ENCODE data around the gene ABCG2.

DNA sequence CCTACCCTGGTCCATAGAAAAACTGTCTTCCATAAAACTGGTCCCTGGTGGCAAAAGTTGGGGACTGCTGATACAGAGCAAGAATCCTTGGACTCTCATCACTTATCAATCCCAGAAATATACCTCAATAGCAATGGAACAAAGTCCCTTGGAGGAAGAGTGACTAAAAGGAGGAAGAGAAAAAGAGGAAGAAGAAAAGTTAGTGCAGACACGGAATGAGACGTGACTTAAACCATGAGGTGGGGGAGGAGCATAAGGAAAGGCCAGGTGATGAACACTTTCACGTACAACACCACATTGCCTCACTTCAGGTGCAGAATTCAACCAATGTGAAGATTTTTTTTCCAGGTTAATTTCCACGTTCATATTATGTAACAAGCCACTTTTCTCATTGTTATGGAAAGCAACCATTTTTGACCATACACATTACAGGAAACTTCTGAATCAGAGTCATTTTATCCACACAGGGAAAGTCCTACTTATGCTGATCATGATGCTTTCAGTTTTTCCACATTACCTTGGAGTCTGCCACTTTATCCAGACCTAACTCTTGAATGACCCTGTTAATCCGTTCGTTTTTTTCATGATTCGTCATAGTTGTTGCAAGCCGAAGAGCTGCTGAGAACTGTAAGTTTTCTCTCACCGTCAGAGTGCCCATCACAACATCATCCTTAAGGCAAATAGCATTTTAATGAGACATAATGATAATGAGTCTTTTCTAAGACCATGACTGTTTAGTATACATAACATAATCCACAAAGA lies 27.7 kb downstream of the ABCG2 start:
- TF ChIP-seq GABPA (IDR thresholded peaks at IDR 0.05; ENCODE audit: low read depth) (no peak), CTCF (IDR thresholded peaks at IDR 0.05) (no peak), CHD2 (IDR thresholded peaks at IDR 0.05; ENCODE audit: low read length, partially characterized antibody) (no peak), POLR2AphosphoS5 (IDR thresholded peaks at IDR 0.05; ENCODE audit: low read depth, low read length) (no peak), JUND (IDR thresholded peaks at IDR 0.05) (no peak), USF2 (IDR thresholded peaks at IDR 0.05; ENCODE audit: borderline replicate concordance, low read depth, low read length) (no peak), TAF1 (IDR thresholded peaks at IDR 0.05; ENCODE audit: borderline replicate concordance, low read depth, low read length) (no peak), SMC3 (IDR thresholded peaks at IDR 0.05; ENCODE audit: low read depth, low read length) (no peak), PBX3 (IDR thresholded peaks at IDR 0.05) (no peak), MXI1 (IDR thresholded peaks at IDR 0.05; ENCODE audit: low read depth, low read length) (no peak)
- TF ChIP-seq, protein P1, sequence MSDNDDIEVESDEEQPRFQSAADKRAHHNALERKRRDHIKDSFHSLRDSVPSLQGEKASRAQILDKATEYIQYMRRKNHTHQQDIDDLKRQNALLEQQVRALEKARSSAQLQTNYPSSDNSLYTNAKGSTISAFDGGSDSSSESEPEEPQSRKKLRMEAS (IDR thresholded peaks at IDR 0.05; ENCODE audit: low read depth): no peak
